GM23338 (cell line): ENCODE results near the gene CENPB. TPM values are rescaled to one million over a fixed set of nuclear protein-coding genes. Genes with fewer than 3 reads are reported as not detected.

Experiments
- ATAC-seq: fragments of 200-7000 bp; cut with Tn5 transposase; 3 replicates; pipeline ENCODE4 v1.9.1; 2020
- DNase-seq: peaks from one replicate; pipeline ENCODE4 v3.0.0-alpha.2; 2015; ENCODE audit warnings: low spot score
- H2AFZ ChIP-seq: fragments of 200-600 bp; sonication (generic); 2 replicates; pipeline ENCODE4 v1.8.0; 2016; ENCODE audit warnings: antibody characterized with exemption, mild to moderate bottlenecking, moderate library complexity
- H3F3A ChIP-seq: fragments of 200-600 bp; sonication (generic); replicated peaks from 2 replicates; pipeline ENCODE4 v1.8.0; 2017; ENCODE audit warnings: antibody characterized with exemption, mixed run types, low read depth
- H3K27ac ChIP-seq: fragments of 200-600 bp; sonication (generic); 2 replicates; pipeline ENCODE4 v1.6.1; 2016; ENCODE audit warnings: low read depth
- H3K27me3 ChIP-seq: fragments of 200-600 bp; sonication (generic); 2 replicates; pipeline ENCODE4 v1.8.0; 2016; ENCODE audit warnings: mild to moderate bottlenecking, mixed run types, moderate library complexity; ENCODE audit not compliant: insufficient read depth
- H3K36me3 ChIP-seq: fragments of 200-600 bp; sonication (generic); 2 replicates; pipeline ENCODE4 v1.8.0; 2016; ENCODE audit warnings: mild to moderate bottlenecking; ENCODE audit not compliant: insufficient read depth
- H3K4me1 ChIP-seq: fragments of 200-600 bp; sonication (generic); 2 replicates; pipeline ENCODE4 v1.8.0; 2016; ENCODE audit warnings: mild to moderate bottlenecking, moderate library complexity; ENCODE audit not compliant: insufficient read depth
- H3K4me2 ChIP-seq: fragments of 200-600 bp; sonication (generic); 2 replicates; pipeline ENCODE4 v1.7.1; 2017; ENCODE audit warnings: mixed run types
- H3K4me3 ChIP-seq: fragments of 200-600 bp; sonication (generic); 2 replicates; pipeline ENCODE4 v1.6.1; 2016; ENCODE audit warnings: mixed run types
- H3K79me2 ChIP-seq: fragments of 200-600 bp; sonication (generic); replicated peaks from 2 replicates; pipeline ENCODE4 v1.8.0; 2017; ENCODE audit warnings: mild to moderate bottlenecking; ENCODE audit not compliant: insufficient read depth
- H3K9me2 ChIP-seq: fragments of 200-600 bp; sonication (generic); 2 replicates; pipeline ENCODE4 v1.8.0; 2017; ENCODE audit not compliant: insufficient read depth
- H4K20me1 ChIP-seq: fragments of 200-600 bp; sonication (generic); replicated peaks from 2 replicates; pipeline ENCODE4 v1.8.0; 2017; ENCODE audit warnings: mild to moderate bottlenecking; ENCODE audit not compliant: insufficient read depth
- H3K27ac Mint-ChIP-seq: 2 replicates; pipeline ENCODE4 v1.8.0; 2020; ENCODE audit warnings: inconsistent platforms, mild to moderate bottlenecking, moderate library complexity, mixed read lengths
- H3K27me3 Mint-ChIP-seq: 3 replicates; pipeline ENCODE4 v1.8.0; 2022; ENCODE audit warnings: low read depth, mild to moderate bottlenecking, moderate library complexity, mixed read lengths, inconsistent platforms; ENCODE audit not compliant: insufficient read depth, poor library complexity
- H3K36me3 Mint-ChIP-seq: 3 replicates; pipeline ENCODE4 v1.8.0; 2021; ENCODE audit warnings: low read depth, mild to moderate bottlenecking, inconsistent platforms, moderate library complexity, mixed read lengths
- H3K4me1 Mint-ChIP-seq: 3 replicates; pipeline ENCODE4 v1.8.0; 2020; ENCODE audit warnings: mild to moderate bottlenecking, inconsistent platforms, mixed read lengths
- H3K4me3 Mint-ChIP-seq: 3 replicates; pipeline ENCODE4 v1.8.0; 2021; ENCODE audit warnings: moderate library complexity, mild to moderate bottlenecking, inconsistent platforms, mixed read lengths
- H3K9me3 Mint-ChIP-seq: 3 replicates; pipeline ENCODE4 v1.8.0; 2020; ENCODE audit warnings: moderate library complexity, mild to moderate bottlenecking, inconsistent platforms, mixed read lengths
- CREB1 ChIP-seq: fragments of 250-450 bp; sonication (Bioruptor Pico); IDR thresholded peaks from 2 replicates; pipeline ENCODE4 v1.5.0; 2020; ENCODE audit warnings: low read depth, mild to moderate bottlenecking, moderate library complexity
- ETS1 ChIP-seq: IDR thresholded peaks from 2 replicates; pipeline ENCODE4 v1.6.1; 2016; ENCODE audit warnings: antibody characterized with exemption
- EZH2 ChIP-seq: fragments of 200-600 bp; sonication (generic); IDR thresholded peaks from one replicate; pipeline ENCODE4 v1.8.0; 2017; ENCODE audit warnings: antibody characterized with exemption, mild to moderate bottlenecking, low read depth; ENCODE audit not compliant: unreplicated experiment
- EZH2phosphoT487 ChIP-seq: fragments of 200-600 bp; sonication (generic); IDR thresholded peaks from one replicate; pipeline ENCODE4 v1.8.1; 2018; ENCODE audit warnings: antibody characterized with exemption; ENCODE audit not compliant: unreplicated experiment
- JUNB ChIP-seq: IDR thresholded peaks from one replicate; pipeline ENCODE4 v1.6.1; 2016; ENCODE audit warnings: antibody characterized with exemption; ENCODE audit not compliant: unreplicated experiment
- NANOG ChIP-seq: IDR thresholded peaks from 2 replicates; pipeline ENCODE4 v1.6.1; 2016; ENCODE audit warnings: antibody characterized with exemption, borderline replicate concordance
- POLR2AphosphoS5 ChIP-seq: IDR thresholded peaks from 2 replicates; pipeline ENCODE4 v1.6.1; 2016; ENCODE audit warnings: antibody characterized with exemption, low read depth
- REST ChIP-seq: IDR thresholded peaks from one replicate; pipeline ENCODE4 v1.6.1; 2018; ENCODE audit warnings: antibody characterized with exemption; ENCODE audit not compliant: unreplicated experiment
- STAT1 ChIP-seq: IDR thresholded peaks from one replicate; pipeline ENCODE4 v1.6.1; 2016; ENCODE audit warnings: antibody characterized with exemption; ENCODE audit not compliant: unreplicated experiment
- ZNF114 ChIP-seq: fragments of 250-450 bp; sonication (Bioruptor Pico); IDR thresholded peaks from 2 replicates; pipeline ENCODE4 v1.5.0; 2020; ENCODE audit warnings: mild to moderate bottlenecking, moderate library complexity
- ZNF331 ChIP-seq: fragments of 250-450 bp; sonication (Bioruptor Pico); IDR thresholded peaks from 2 replicates; pipeline ENCODE4 v1.5.0; 2020; ENCODE audit warnings: low read depth, mild to moderate bottlenecking, moderate library complexity
- polyA plus RNA-seq: library from polyadenylated mRNA; unstranded; fragments of >200 nt; fragmentation: Nextera tagmentation; extraction: Ambion mirVana; gene quantifications from 2 replicates; pipeline ENCODE4 v1.2.1, GENCODE V29; 2016
- total RNA-seq: library from RNA; depleted of rRNA; stranded (reverse); fragments of >200 nt; shearing (Covaris generic); gene quantifications from 2 replicates; pipeline ENCODE4 v1.2.3, GENCODE V29; 2014
- TF ChIP-seq, protein P1 (sequence below), 2 experiments: fragments of 200-600 bp in 1 of 2; sonication (generic) in 1 of 2; conservative IDR thresholded peaks; 2 replicates each; pipeline versions ENCODE4 v1.5.1 to v1.6.1; 2016 to 2017; ENCODE audit warnings: antibody characterized with exemption in 2 of 2, low read depth in 2 of 2, mild to moderate bottlenecking in 2 of 2, moderate library complexity in 1 of 2

The CENPB gene
- total and polyA plus RNA-seq, 2 experiments from 2014 or later, result 10.8 to 52.1 TPM

DNA sequence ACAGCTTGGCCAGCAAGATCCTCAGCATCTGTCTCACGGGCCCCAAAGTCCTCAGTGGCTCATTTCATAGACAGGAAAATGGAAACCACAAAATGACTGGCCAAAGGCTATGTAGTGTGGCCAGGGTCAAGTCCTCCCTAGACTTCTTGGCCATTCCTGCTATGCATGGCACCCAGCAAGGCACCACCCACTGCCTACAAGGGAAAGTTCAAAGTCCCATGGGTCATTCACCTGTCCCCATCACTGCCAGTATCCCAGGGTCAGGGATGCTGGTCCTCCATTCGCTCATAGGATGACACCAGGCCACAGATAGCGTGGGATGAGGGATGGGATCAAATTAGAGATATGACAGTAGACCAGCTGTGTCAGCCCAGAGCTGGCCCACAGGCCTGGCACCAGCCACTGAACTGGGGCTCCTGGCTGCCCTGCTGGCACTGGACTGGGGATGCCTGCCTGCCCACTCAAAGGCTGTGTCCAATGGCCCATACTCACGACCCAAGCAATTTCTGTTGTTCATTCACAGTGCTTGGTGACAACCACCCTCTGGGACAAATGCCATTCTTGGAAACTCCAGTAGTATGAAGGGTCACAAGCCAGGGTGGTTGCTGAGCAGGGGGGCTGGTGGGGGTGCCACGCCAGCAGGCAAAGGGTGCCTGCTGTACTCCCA lies 30.6 kb downstream of the CENPB start:
- no peak for DNase-seq
- no peak for TF ChIP-seq NANOG
- no peak for TF ChIP-seq ETS1
- TF ChIP-seq, protein P1, sequence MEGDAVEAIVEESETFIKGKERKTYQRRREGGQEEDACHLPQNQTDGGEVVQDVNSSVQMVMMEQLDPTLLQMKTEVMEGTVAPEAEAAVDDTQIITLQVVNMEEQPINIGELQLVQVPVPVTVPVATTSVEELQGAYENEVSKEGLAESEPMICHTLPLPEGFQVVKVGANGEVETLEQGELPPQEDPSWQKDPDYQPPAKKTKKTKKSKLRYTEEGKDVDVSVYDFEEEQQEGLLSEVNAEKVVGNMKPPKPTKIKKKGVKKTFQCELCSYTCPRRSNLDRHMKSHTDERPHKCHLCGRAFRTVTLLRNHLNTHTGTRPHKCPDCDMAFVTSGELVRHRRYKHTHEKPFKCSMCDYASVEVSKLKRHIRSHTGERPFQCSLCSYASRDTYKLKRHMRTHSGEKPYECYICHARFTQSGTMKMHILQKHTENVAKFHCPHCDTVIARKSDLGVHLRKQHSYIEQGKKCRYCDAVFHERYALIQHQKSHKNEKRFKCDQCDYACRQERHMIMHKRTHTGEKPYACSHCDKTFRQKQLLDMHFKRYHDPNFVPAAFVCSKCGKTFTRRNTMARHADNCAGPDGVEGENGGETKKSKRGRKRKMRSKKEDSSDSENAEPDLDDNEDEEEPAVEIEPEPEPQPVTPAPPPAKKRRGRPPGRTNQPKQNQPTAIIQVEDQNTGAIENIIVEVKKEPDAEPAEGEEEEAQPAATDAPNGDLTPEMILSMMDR (conservative IDR thresholded peaks at IDR 0.05; ENCODE audit: low read depth in 2 of 2), result no peak
- no peak for TF ChIP-seq JUNB
- TF ChIP-seq EZH2phosphoT487, result no peak
- no peak for TF ChIP-seq CREB1 (CRISPR knock-in tag)
- TF ChIP-seq EZH2, result no peak
- no peak for TF ChIP-seq POLR2AphosphoS5
- no peak for TF ChIP-seq STAT1
- H3K4me1 Mint-ChIP-seq, result peaks cover 11% of the 10 kb centered on the region

GRCh38 chr20:3755269-3755668 lies 31.3 kb downstream of the CENPB start:
- Mint-ChIP-seq H3K36me3 (peaks cover 15% of the 10 kb centered on the region), H3K9me3 (peaks cover 4% of the 10 kb centered on the region; the same call in 1 of the 3 replicates), H3K27me3 (peaks cover 31% of the 10 kb centered on the region), H3K27ac (no peak overlapping the region), H3K4me3 (no peak overlapping the region), H3K4me1 (peaks cover 15% of the 10 kb centered on the region)
- peaks cover 22% of the 10 kb centered on the region for H4K20me1 ChIP-seq
- no peak for ATAC-seq
- no peak for DNase-seq
- H3K36me3 ChIP-seq, result peaks cover 7% of the 10 kb centered on the region; the same call in 1 of the 2 replicates
- H3K9me2 ChIP-seq, result no peaks in the 10 kb centered on the region
- no peak overlapping the region for H3K4me3 ChIP-seq
- no peak overlapping the region for H2AFZ ChIP-seq
- H3K27me3 ChIP-seq, result peaks cover 13% of the 10 kb centered on the region
- TF ChIP-seq EZH2 (no peak), POLR2AphosphoS5 (no peak), NANOG (no peak), ZNF331 (CRISPR knock-in tag) (no peak), EZH2phosphoT487 (no peak), STAT1 (no peak), ETS1 (no peak), JUNB (no peak), REST (no peak), ZNF114 (CRISPR knock-in tag) (no peak)
- H3K4me2 ChIP-seq, result no peak overlapping the region
- H3K79me2 ChIP-seq, result no peaks in the 10 kb centered on the region
- peaks cover 8% of the 10 kb centered on the region; the same call in 1 of the 2 replicates for H3K4me1 ChIP-seq
- H3F3A ChIP-seq, result peaks cover 14% of the 10 kb centered on the region
- no peak overlapping the region for H3K27ac ChIP-seq

More for the DNA sequence above, 30.6 kb downstream of the CENPB start:
- ATAC-seq, result no peak
- Histone ChIP-seq H4K20me1 (peaks cover 20% of the 10 kb centered on the region), H3K36me3 (peaks cover 7% of the 10 kb centered on the region; the same call in 1 of the 2 replicates), H3K9me2 (no peaks in the 10 kb centered on the region), H3K4me3 (no peak overlapping the region), H3K4me1 (peaks cover 12% of the 10 kb centered on the region), H3K27me3 (peaks cover 6% of the 10 kb centered on the region), H3K4me2 (no peak overlapping the region), H3K79me2 (peaks cover under 1% of the 10 kb centered on the region; the same call in 1 of the 2 replicates), H3F3A (peaks cover 10% of the 10 kb centered on the region), H3K27ac (no peak overlapping the region), H2AFZ (no peak overlapping the region)
- H3K27me3 Mint-ChIP-seq, result peaks cover 24% of the 10 kb centered on the region
- H3K9me3 Mint-ChIP-seq, result peaks cover under 1% of the 10 kb centered on the region; the same call in 1 of the 3 replicates
- no peak overlapping the region for H3K27ac Mint-ChIP-seq
- H3K36me3 Mint-ChIP-seq, result peaks cover 15% of the 10 kb centered on the region
- no peak overlapping the region for H3K4me3 Mint-ChIP-seq
